ENCODE results near the gene PHACTR3.

- TF ChIP-seq CTCF (IDR thresholded peaks at IDR 0.05; ENCODE audit: low read depth, low read length, poor library complexity, severe bottlenecking) (no peak), EZH2phosphoT487 (IDR thresholded peaks at IDR 0.05; ENCODE audit: borderline replicate concordance, low read length) (no peak)
Observed at GRCh38 chr20:59784791-59785668, 180.7 kb downstream of the PHACTR3 start.
